CD4-positive, alpha-beta memory T cell (primary cell): ENCODE data around the gene ACP7. TPM values are rescaled to one million over a fixed set of nuclear protein-coding genes. Genes with fewer than 3 reads are reported as not detected.
"Not testable (repeated sequence)": the region's sequence is repeated elsewhere in the genome, so short reads cannot be mapped to it uniquely, and the experiment has no call there.

Experiments used
- CTCF ChIA-PET: fragments of 350-600 bp; sonication (Branson Sonifier 250); formaldehyde crosslinking; loops from one replicate; lab custom pipeline; 2021; ENCODE audit warnings: inconsistent platforms; ENCODE audit not compliant: partially characterized antibody; lab: Charles Lee
- POLR2A ChIA-PET: fragments of 350-600 bp; sonication (Branson Sonifier 250); formaldehyde crosslinking; loops from one replicate; lab custom pipeline; 2021; ENCODE audit not compliant: partially characterized antibody; lab: Charles Lee
- DNase-seq, 5 donors: peaks; one replicate each; pipeline versions ENCODE4 v3.0.0 to v3.0.0-alpha.2; 2020 to 2022; ENCODE audit warnings: mixed read lengths in 1 of 5
- H3K27ac ChIP-seq: one replicate; pipeline ENCODE4 v1.7.0; 2013; ENCODE audit warnings: low read depth, low read length
- H3K27me3 ChIP-seq: 2 replicates; pipeline ENCODE4 v1.7.0; 2013; ENCODE audit warnings: mild to moderate bottlenecking, low read length, moderate library complexity; ENCODE audit not compliant: insufficient read depth
- H3K36me3 ChIP-seq: 2 replicates; pipeline ENCODE4 v1.7.0; 2013; ENCODE audit warnings: mild to moderate bottlenecking, low read length, moderate library complexity; ENCODE audit not compliant: insufficient read depth
- H3K4me1 ChIP-seq: 2 replicates; pipeline ENCODE4 v1.7.0; 2013; ENCODE audit warnings: mild to moderate bottlenecking, low read length, moderate library complexity; ENCODE audit not compliant: insufficient read depth
- H3K4me3 ChIP-seq, 2 donors: one replicate each; pipeline ENCODE4 v1.7.0; 2013; ENCODE audit warnings: low read length in 2 of 2, mild to moderate bottlenecking in 1 of 2
- H3K9me3 ChIP-seq, 2 donors: one replicate each; pipeline ENCODE4 v1.7.0; 2013; ENCODE audit warnings: low read length in 2 of 2, control low read depth in 1 of 2; ENCODE audit not compliant: control insufficient read depth in 1 of 2
- H3K27ac Mint-ChIP-seq, 7 donors: one replicate each; pipeline ENCODE4 v1.8.0; 2020 to 2021; ENCODE audit warnings: mixed read lengths in 7 of 7, mild to moderate bottlenecking in 6 of 7, inconsistent platforms in 3 of 7, moderate library complexity in 3 of 7
- H3K27me3 Mint-ChIP-seq, 2 donors: one replicate each; pipeline ENCODE4 v1.8.0; 2020 to 2021; ENCODE audit warnings: mixed read lengths in 2 of 2
- H3K36me3 Mint-ChIP-seq, 2 donors: one replicate each; pipeline ENCODE4 v1.8.0; 2020 to 2021; ENCODE audit warnings: mixed read lengths in 2 of 2, inconsistent platforms in 1 of 2, mild to moderate bottlenecking in 1 of 2
- H3K4me1 Mint-ChIP-seq, 4 donors: one replicate each; pipeline ENCODE4 v1.8.0; 2020 to 2021; ENCODE audit warnings: mixed read lengths in 4 of 4, mild to moderate bottlenecking in 1 of 4
- H3K4me3 Mint-ChIP-seq, 8 donors: one replicate each; pipeline ENCODE4 v1.8.0; 2020 to 2021; ENCODE audit warnings: mixed read lengths in 8 of 8, mild to moderate bottlenecking in 7 of 8, moderate library complexity in 6 of 8, inconsistent platforms in 3 of 8
- H3K9me3 Mint-ChIP-seq, 8 donors: one replicate each; pipeline ENCODE4 v1.8.0; 2020 to 2021; ENCODE audit warnings: mixed read lengths in 8 of 8, mild to moderate bottlenecking in 5 of 8, inconsistent platforms in 3 of 8, moderate library complexity in 1 of 8
- intact Hi-C: fragments of 100-400 bp; cut with micrococcal nuclease; formaldehyde crosslinking; loops from one replicate; pipeline ENCODE4 v1.15.1; 2023
- polyA plus RNA-seq, 2 donors: library from polyadenylated mRNA; unstranded; fragments of 300-500 nt; fragmentation: Illumina TruSeq; gene quantifications; one replicate each; pipeline ENCODE4 v1.2.3, GENCODE V29; 2021
- total RNA-seq, 2 experiments: library from RNA; stranded (reverse); gene quantifications; one replicate each; pipeline ENCODE4 v1.2.3, GENCODE V29; 2021

The ACP7 gene
- total and polyA plus RNA-seq, 4 experiments from 2014 or later, result 0.14 TPM; not detected in 3

GRCh38 chr19:39115105-39115847 lies 31.1 kb downstream of the ACP7 start:
- CTCF ChIA-PET, result no interaction called here
- no peaks in the 10 kb centered on the region for H3K36me3 Mint-ChIP-seq
- no peak for DNase-seq
- H3K4me1 Mint-ChIP-seq, result peaks cover 0 to 4% (median 3%) of the 10 kb centered on the region in 4 donors
- H3K27ac Mint-ChIP-seq, result no peak overlapping the region
- intact Hi-C loops, result no loop called here
- H3K27ac ChIP-seq, result no peak overlapping the region
- H3K4me1 ChIP-seq, result no peaks in the 10 kb centered on the region
- no peak overlapping the region for H3K4me3 Mint-ChIP-seq
- H3K36me3 ChIP-seq, result no peaks in the 10 kb centered on the region
- POLR2A ChIA-PET, result no interaction called here
- no peaks in the 10 kb centered on the region for H3K9me3 ChIP-seq
- H3K9me3 Mint-ChIP-seq, result no peaks in the 10 kb centered on the region
- H3K27me3 ChIP-seq, result no peaks in the 10 kb centered on the region
- H3K27me3 Mint-ChIP-seq, result peaks cover 2 to 4% of the 10 kb centered on the region in 2 donors
- H3K4me3 ChIP-seq, result no peak overlapping the region

DNA sequence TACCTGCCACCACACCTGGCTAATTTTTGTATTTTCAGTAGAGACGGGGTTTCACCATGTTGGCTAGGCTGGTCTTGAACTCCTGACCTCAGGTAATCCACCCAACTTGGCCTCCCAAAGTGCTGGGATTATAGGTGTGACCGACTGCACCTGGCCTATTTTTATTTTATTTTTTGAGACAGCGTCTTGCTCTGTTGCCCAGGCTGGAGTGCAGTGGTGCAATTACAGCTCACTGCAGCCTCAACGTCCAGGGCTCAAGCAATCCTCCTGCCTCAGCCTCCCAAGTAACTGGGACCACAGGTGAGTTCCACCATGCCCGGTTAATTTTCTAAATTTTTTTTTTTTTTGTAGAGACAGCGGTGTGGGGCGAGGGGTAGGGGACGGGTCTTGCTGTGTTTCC lies 32.9 kb downstream of the ACP7 start:
- H3K4me3 ChIP-seq, H3K9me3 Mint-ChIP-seq, intact Hi-C loops, H3K27ac ChIP-seq, H3K36me3 ChIP-seq, H3K4me1 ChIP-seq, H3K9me3 ChIP-seq, POLR2A ChIA-PET, DNase-seq, H3K27me3 ChIP-seq, H3K4me3 Mint-ChIP-seq, H3K4me1 Mint-ChIP-seq, H3K27me3 Mint-ChIP-seq, H3K36me3 Mint-ChIP-seq, H3K27ac Mint-ChIP-seq: not testable (repeated sequence)
- CTCF ChIA-PET, result interaction anchor here (0.6 kb wide), 1 partner anchor 50 kb away, joined by 4 read pairs; no protein-coding TSS in a partner anchor

GRCh38 chr19:39119830-39120229 lies 35.7 kb downstream of the ACP7 start:
- CTCF ChIA-PET, result interaction anchor here (0.8 to 8.0 kb wide), 3 partner anchors 67 to 209 kb away, joined by 3 to 57 read pairs (median 4); no protein-coding TSS in a partner anchor
- H3K4me1 ChIP-seq, result peaks cover 11% of the 10 kb centered on the region

GRCh38 chr19:39122934-39123731 lies 39.0 kb downstream of the ACP7 start:
- peaks cover 3 to 5% of the 10 kb centered on the region in 2 donors for H3K27me3 Mint-ChIP-seq
- peaks cover 18 to 48% (median 33%) of the 10 kb centered on the region in 4 donors for H3K4me1 Mint-ChIP-seq
- intact Hi-C loops, result loop anchor here (1.0 to 5.0 kb wide), 4 partner anchors 64 to 409 kb away; partner anchors contain the start of genes EID2B and PLEKHG2
- ChIA-PET POLR2A (interaction anchor here (0.7 to 1.6 kb wide), 3 partner anchors 50 to 288 kb away, joined by 3 to 8 read pairs (median 5); no protein-coding TSS in a partner anchor), CTCF (interaction anchor here (0.7 to 8.0 kb wide), 12 partner anchors 9 to 640 kb away, joined by 3 to 57 read pairs (median 4); partner anchors contain the start of gene EID2)
- peak overlapping the region in 1 of 8 donors; percentile 8 for H3K4me3 Mint-ChIP-seq
- no peaks in the 10 kb centered on the region for H3K9me3 ChIP-seq
- peaks cover 0 to 2% of the 10 kb centered on the region in 2 donors for H3K36me3 Mint-ChIP-seq
- no peaks in the 10 kb centered on the region for H3K36me3 ChIP-seq
- peaks cover 26% of the 10 kb centered on the region for H3K4me1 ChIP-seq
- H3K27ac Mint-ChIP-seq, result peak overlapping the region in 1 of 7 donors; percentile 74
- DNase-seq, result no peak
- no peaks in the 10 kb centered on the region for H3K9me3 Mint-ChIP-seq
- H3K27me3 ChIP-seq, result no peaks in the 10 kb centered on the region
- H3K27ac ChIP-seq, result no peak overlapping the region
- no peak overlapping the region for H3K4me3 ChIP-seq

More at GRCh38 chr19:39119830-39120229, 35.7 kb downstream of the ACP7 start:
- H3K27ac Mint-ChIP-seq, result no peak overlapping the region
- POLR2A ChIA-PET, result interaction anchor here (1.2 kb wide), 1 partner anchor 292 kb away, joined by 3 read pairs; the partner anchor contains the start of gene PLEKHG2
- no peak overlapping the region for H3K4me3 Mint-ChIP-seq
- Histone ChIP-seq H3K27me3 (no peaks in the 10 kb centered on the region), H3K36me3 (no peaks in the 10 kb centered on the region), H3K9me3 (no peaks in the 10 kb centered on the region), H3K27ac (no peak overlapping the region), H3K4me3 (no peak overlapping the region)
- H3K36me3 Mint-ChIP-seq, result no peaks in the 10 kb centered on the region
- H3K27me3 Mint-ChIP-seq, result peaks cover 3 to 5% of the 10 kb centered on the region in 2 donors
- intact Hi-C loops, result loop anchor here (5.0 kb wide), 1 partner anchor 412 kb away; the partner anchor contains the start of gene EID2B
- H3K4me1 Mint-ChIP-seq, result peaks cover 6 to 20% (median 11%) of the 10 kb centered on the region in 4 donors
- DNase-seq, result no peak
- no peaks in the 10 kb centered on the region for H3K9me3 Mint-ChIP-seq

DNA sequence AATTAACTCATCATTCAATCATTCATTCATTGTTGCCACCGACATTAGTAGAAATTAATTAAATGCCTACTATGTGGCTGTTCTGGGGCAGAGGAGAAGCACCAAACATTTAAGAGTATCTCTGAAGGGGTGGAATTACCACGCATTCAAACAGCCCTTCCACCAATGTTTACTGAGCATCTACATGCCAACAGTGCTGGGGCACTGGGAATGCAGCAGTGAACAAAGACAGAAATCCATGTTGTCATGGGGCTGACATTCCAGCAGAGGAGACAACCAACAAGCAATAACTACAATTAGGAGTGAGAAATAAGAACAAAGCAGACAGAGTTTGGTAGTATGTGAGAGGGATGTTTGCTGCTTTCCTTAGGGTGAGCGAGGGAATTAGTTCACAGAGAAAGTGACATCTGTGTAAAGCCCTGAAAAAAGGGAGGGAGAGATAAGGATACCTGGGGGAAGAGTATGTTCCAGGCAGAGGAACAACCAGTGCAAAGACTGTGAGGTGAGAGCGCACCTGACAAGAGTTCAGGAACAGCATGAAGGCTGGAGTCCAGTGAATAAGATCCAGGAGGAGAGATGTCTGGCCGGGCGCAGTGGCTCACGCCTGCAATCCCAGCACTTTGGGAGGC lies 40.1 kb downstream of the ACP7 start:
- Mint-ChIP-seq H3K9me3 (no peaks in the 10 kb centered on the region), H3K4me3 (peak overlapping the region; percentile 46 to 85 (median 74)), H3K36me3 (peaks cover 0 to 2% of the 10 kb centered on the region in 2 donors), H3K4me1 (peaks cover 18 to 59% (median 39%) of the 10 kb centered on the region in 4 donors), H3K27ac (peak overlapping the region in 6 of 7 donors; percentile 69 to 95 (median 82)), H3K27me3 (peaks cover 3 to 5% of the 10 kb centered on the region in 2 donors)
- ChIA-PET POLR2A (no interaction called here), CTCF (interaction anchor here (8.0 kb wide), 1 partner anchor 204 kb away, joined by 57 read pairs; no protein-coding TSS in a partner anchor)
- Histone ChIP-seq H3K27me3 (no peaks in the 10 kb centered on the region), H3K4me1 (peaks cover 26% of the 10 kb centered on the region), H3K4me3 (no peak overlapping the region), H3K9me3 (no peaks in the 10 kb centered on the region), H3K27ac (no peak overlapping the region), H3K36me3 (no peaks in the 10 kb centered on the region)
- DNase-seq, result no peak
- intact Hi-C loops, result loop anchor here (5.0 kb wide), 1 partner anchor 408 kb away; the partner anchor contains the start of gene EID2B

- POLR2A ChIA-PET, result interaction anchor here (1.0 kb wide), 1 partner anchor 266 kb away, joined by 3 read pairs; the partner anchor contains the start of genes MED29 and PAF1
These were observed 41.0 kb downstream of the ACP7 start for GRCh38 chr19:39125199-39125553.

More at GRCh38 chr19:39125199-39125553, 41.0 kb downstream of the ACP7 start:
- DNase-seq, result no peak
- Histone ChIP-seq H3K27ac (peak overlapping the region; percentile 76), H3K9me3 (no peaks in the 10 kb centered on the region), H3K4me3 (peak overlapping the region; percentile 73 to 82), H3K27me3 (no peaks in the 10 kb centered on the region), H3K36me3 (no peaks in the 10 kb centered on the region), H3K4me1 (peaks cover 26% of the 10 kb centered on the region)
- Mint-ChIP-seq H3K36me3 (peaks cover 0 to 2% of the 10 kb centered on the region in 2 donors), H3K4me1 (peaks cover 21 to 60% (median 40%) of the 10 kb centered on the region in 4 donors), H3K9me3 (no peaks in the 10 kb centered on the region), H3K27me3 (peaks cover 3 to 4% of the 10 kb centered on the region in 2 donors), H3K27ac (peak overlapping the region; percentile 95 to 100 (median 99)), H3K4me3 (peak overlapping the region; percentile 95 to 99 (median 98))
- intact Hi-C loops, result loop anchor here (1.0 to 5.0 kb wide), 2 partner anchors 217 to 267 kb away; partner anchors contain the start of genes MED29, PAF1 and SAMD4B
- CTCF ChIA-PET, result interaction anchor here (1.4 to 8.0 kb wide), 2 partner anchors 14 to 203 kb away, joined by 4 to 57 read pairs; no protein-coding TSS in a partner anchor
